ENCODE measurements around the gene AMOT. TPM values are rescaled to one million over a fixed set of nuclear protein-coding genes. Genes with fewer than 3 reads are reported as not detected.
A peak's percentile ranks its signal among the peaks of the same experiment; 100 is the strongest.

Gene AMOT
- total and polyA plus RNA-seq, 8 donors, result 1.4 to 12.5 (median 4.9) TPM; not detected in 1

DNA sequence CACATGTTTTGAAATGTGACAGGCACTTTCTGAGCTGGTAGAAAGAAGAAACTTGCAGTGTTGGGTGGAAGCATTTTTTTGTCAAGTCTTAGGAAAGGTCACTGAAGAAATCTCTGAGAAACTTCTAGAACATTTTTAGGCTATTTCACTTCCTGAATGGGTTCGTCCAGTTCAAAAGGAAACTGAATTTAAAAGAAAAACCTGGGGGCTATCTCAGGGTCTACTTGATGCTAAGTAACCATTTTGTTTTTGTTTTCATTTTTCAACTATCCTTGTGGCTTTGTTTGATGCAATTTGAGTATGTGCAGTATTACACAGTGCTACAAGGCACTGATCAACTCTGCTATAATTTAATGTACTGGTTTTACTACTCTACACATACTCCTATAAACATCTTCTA lies 34.0 kb upstream of the AMOT start:
- intact Hi-C loops (cut with DNase I; ENCODE audit: low total_unique reads), result no loop called here
- H3K27me3 ChIP-seq, result no peaks in the 10 kb centered on the region
- H3K27ac ChIP-seq, result no peak overlapping the region
- no peaks in the 10 kb centered on the region for H3K36me3 ChIP-seq
- TF ChIP-seq POLR2A (IDR thresholded peaks at IDR 0.05) (no peak), EP300 (IDR thresholded peaks at IDR 0.05) (no peak), POLR2AphosphoS5 (IDR thresholded peaks at IDR 0.05) (no peak)
- TF ChIP-seq, protein P1, sequence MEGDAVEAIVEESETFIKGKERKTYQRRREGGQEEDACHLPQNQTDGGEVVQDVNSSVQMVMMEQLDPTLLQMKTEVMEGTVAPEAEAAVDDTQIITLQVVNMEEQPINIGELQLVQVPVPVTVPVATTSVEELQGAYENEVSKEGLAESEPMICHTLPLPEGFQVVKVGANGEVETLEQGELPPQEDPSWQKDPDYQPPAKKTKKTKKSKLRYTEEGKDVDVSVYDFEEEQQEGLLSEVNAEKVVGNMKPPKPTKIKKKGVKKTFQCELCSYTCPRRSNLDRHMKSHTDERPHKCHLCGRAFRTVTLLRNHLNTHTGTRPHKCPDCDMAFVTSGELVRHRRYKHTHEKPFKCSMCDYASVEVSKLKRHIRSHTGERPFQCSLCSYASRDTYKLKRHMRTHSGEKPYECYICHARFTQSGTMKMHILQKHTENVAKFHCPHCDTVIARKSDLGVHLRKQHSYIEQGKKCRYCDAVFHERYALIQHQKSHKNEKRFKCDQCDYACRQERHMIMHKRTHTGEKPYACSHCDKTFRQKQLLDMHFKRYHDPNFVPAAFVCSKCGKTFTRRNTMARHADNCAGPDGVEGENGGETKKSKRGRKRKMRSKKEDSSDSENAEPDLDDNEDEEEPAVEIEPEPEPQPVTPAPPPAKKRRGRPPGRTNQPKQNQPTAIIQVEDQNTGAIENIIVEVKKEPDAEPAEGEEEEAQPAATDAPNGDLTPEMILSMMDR (IDR thresholded peaks at IDR 0.05), result no peak
- H3K4me3 ChIP-seq, result no peak overlapping the region
- no peak for DNase-seq
- WGBS, 5 donors, result 26 to 70% (median 31%) methylated on average over 1 of the region's 1 CpG
- no peaks in the 10 kb centered on the region for H3K9me3 ChIP-seq
- no peaks in the 10 kb centered on the region for H3K4me1 ChIP-seq

DNA sequence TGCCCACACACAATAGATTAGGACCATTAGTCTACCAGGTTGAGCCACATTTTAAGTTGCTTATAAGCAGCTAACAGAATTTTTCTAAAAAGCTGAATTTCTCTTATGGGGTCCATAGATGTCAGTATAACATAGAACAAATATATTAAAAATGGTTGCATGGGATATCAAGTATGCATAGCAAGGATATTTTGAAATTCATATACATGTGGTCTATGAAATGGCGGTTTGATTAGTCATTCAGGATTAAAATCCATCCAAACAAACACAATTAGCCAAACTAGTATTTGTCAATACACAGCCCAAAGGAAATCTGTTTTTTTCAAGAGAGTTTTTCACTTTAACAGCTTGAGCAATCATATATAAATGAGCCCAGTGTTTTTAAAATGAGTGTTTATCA lies 33.5 kb upstream of the AMOT start:
- DNase-seq, result no peak
- intact Hi-C loops (cut with DNase I; ENCODE audit: low total_unique reads), result no loop called here
- Histone ChIP-seq H3K27ac (no peak overlapping the region), H3K9me3 (no peaks in the 10 kb centered on the region), H3K27me3 (no peaks in the 10 kb centered on the region), H3K36me3 (no peaks in the 10 kb centered on the region), H3K4me3 (no peak overlapping the region), H3K4me1 (no peaks in the 10 kb centered on the region)
- 46 to 67% (median 56%) methylated on average over 1 of the region's 1 CpG for WGBS, 5 donors
- TF ChIP-seq POLR2AphosphoS5 (IDR thresholded peaks at IDR 0.05), result no peak
- no peak for TF ChIP-seq POLR2A (IDR thresholded peaks at IDR 0.05)
- no peak for TF ChIP-seq EP300 (IDR thresholded peaks at IDR 0.05)
- TF ChIP-seq, protein P1 (IDR thresholded peaks at IDR 0.05), result no peak

DNA sequence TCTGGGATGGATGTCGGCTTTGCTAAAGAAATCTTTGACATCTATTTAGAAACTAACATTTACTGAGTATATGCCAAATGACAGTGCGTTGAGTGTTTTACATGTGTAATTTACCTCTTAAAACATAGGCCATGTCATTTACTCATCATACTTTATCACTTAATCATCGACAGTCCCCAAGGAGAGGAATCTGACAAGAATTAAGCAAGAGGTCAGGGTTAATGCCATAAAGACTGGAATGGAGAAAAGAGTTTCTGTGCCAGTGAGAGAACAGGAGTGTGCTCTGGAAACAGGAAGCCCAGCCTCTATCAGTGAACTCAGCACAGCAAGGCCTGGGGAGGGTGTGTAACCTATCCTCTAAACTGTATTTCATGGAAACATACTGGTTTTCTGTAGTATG lies 28.0 kb upstream of the AMOT start:
- intact Hi-C loops (cut with DNase I; ENCODE audit: low total_unique reads), result no loop called here
- no peaks in the 10 kb centered on the region for H3K4me1 ChIP-seq
- H3K27ac ChIP-seq, result no peak overlapping the region
- H3K9me3 ChIP-seq, result no peaks in the 10 kb centered on the region
- no peak overlapping the region for H3K4me3 ChIP-seq
- 80 to 90% (median 84%) methylated on average over 3 of the region's 3 CpGs for WGBS, 5 donors
- DNase-seq, result no peak
- TF ChIP-seq EP300 (IDR thresholded peaks at IDR 0.05) (no peak), POLR2AphosphoS5 (IDR thresholded peaks at IDR 0.05) (no peak), POLR2A (IDR thresholded peaks at IDR 0.05) (no peak)
- TF ChIP-seq, protein P1 (IDR thresholded peaks at IDR 0.05), result no peak
- H3K36me3 ChIP-seq, result no peaks in the 10 kb centered on the region
- no peaks in the 10 kb centered on the region for H3K27me3 ChIP-seq

DNA sequence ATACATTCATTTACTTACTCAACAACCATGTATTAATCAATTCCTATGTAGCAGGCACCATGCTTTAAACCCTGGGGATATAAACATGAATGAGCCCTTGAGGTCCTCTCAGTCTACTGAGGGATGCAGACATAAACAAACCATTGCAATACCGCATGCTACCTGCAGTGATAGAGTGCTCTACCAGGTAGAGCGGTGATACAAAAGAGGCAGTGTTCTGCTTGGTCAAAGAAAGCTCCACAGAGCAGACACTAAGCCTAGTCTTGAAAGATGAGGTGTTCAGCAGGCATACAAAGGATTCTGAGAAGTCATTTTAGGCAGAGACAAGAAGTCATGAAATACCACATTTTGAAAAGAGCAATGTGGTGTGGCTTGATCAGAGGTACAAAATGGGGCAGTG lies 26.9 kb upstream of the AMOT start:
- Histone ChIP-seq H3K27me3 (no peaks in the 10 kb centered on the region), H3K4me1 (no peaks in the 10 kb centered on the region), H3K27ac (no peak overlapping the region), H3K9me3 (no peaks in the 10 kb centered on the region), H3K36me3 (no peaks in the 10 kb centered on the region), H3K4me3 (no peak overlapping the region)
- intact Hi-C loops (cut with DNase I; ENCODE audit: low total_unique reads), result no loop called here
- 7 to 64% (median 62%) methylated on average over 2 of the region's 2 CpGs for WGBS, 5 donors
- peak in 1 of 2 donors; percentile 25 for DNase-seq
- TF ChIP-seq, protein P1 (IDR thresholded peaks at IDR 0.05), result peak in 1 of 7 experiments; percentile 34
- no peak for TF ChIP-seq EP300 (IDR thresholded peaks at IDR 0.05)

All from stomach (tissue), 9 donors.